CD4-positive, alpha-beta T cell (primary cell): ENCODE measurements around the gene EEF1A2. TPM values are rescaled to one million over a fixed set of nuclear protein-coding genes. Genes with fewer than 3 reads are reported as not detected.

Experiments
- ATAC-seq: fragments of 200-7000 bp; cut with Tn5 transposase; one replicate; pipeline ENCODE4 v1.10.0; 2022; ENCODE audit warnings: mild to moderate bottlenecking; ENCODE audit not compliant: poor library complexity
- CTCF ChIA-PET: fragments of 350-600 bp; sonication (Branson Sonifier 250); formaldehyde crosslinking; loops from one replicate; lab custom pipeline; 2021; ENCODE audit warnings: antibody characterized with exemption, inconsistent platforms; lab: Charles Lee
- POLR2A ChIA-PET: fragments of 350-600 bp; sonication (Branson Sonifier 250); formaldehyde crosslinking; loops from one replicate; lab custom pipeline; 2021; ENCODE audit warnings: antibody characterized with exemption, inconsistent platforms; lab: Charles Lee
- DNase-seq, 14 experiments: peaks; one replicate each; pipeline ENCODE4 v3.0.0-alpha.2; 2013 to 2020; ENCODE audit warnings: mixed read lengths in 2 of 14
- H3K27ac ChIP-seq, 2 donors: one replicate each; pipeline versions ENCODE4 v1.5.1 to v1.7.0; 2013; ENCODE audit warnings: low read length in 2 of 2, low read depth in 1 of 2, mild to moderate bottlenecking in 1 of 2
- H3K27me3 ChIP-seq, 2 experiments: 1 replicate in 1 of 2; 2 replicates in 1 of 2; pipeline versions ENCODE4 v1.6.1 to v1.7.0; 2013; ENCODE audit warnings: low read length in 2 of 2, control low read depth in 1 of 2, mild to moderate bottlenecking in 1 of 2, moderate library complexity in 1 of 2; ENCODE audit not compliant: insufficient read depth in 2 of 2, control insufficient read depth in 1 of 2
- H3K36me3 ChIP-seq: one replicate; pipeline ENCODE4 v1.6.1; 2013; ENCODE audit warnings: low read length, control low read depth; ENCODE audit not compliant: insufficient read depth
- H3K4me1 ChIP-seq: one replicate; pipeline ENCODE4 v1.6.1; 2013; ENCODE audit warnings: low read length, control low read depth; ENCODE audit not compliant: insufficient read depth
- H3K4me3 ChIP-seq: one replicate; pipeline ENCODE4 v1.5.1; 2013; ENCODE audit warnings: mild to moderate bottlenecking, low read length, moderate library complexity
- H3K9me3 ChIP-seq, 2 experiments: 1 replicate in 1 of 2; 2 replicates in 1 of 2; pipeline versions ENCODE4 v1.6.1 to v1.7.0; 2013; ENCODE audit warnings: low read length in 2 of 2, mild to moderate bottlenecking in 2 of 2, control low read depth in 1 of 2, moderate library complexity in 1 of 2; ENCODE audit not compliant: control insufficient read depth in 1 of 2, insufficient read depth in 1 of 2
- H3K27ac Mint-ChIP-seq: one replicate; pipeline ENCODE4 v1.8.0; 2020; ENCODE audit warnings: mixed read lengths
- H3K27me3 Mint-ChIP-seq: one replicate; pipeline ENCODE4 v1.8.0; 2021; ENCODE audit warnings: mixed read lengths
- H3K36me3 Mint-ChIP-seq: one replicate; pipeline ENCODE4 v1.8.0; 2021; ENCODE audit warnings: low read depth, mixed read lengths
- H3K4me1 Mint-ChIP-seq: one replicate; pipeline ENCODE4 v1.8.0; 2021; ENCODE audit warnings: low read depth, mixed read lengths
- H3K4me3 Mint-ChIP-seq: one replicate; pipeline ENCODE4 v1.8.0; 2020; ENCODE audit warnings: mild to moderate bottlenecking, mixed read lengths
- H3K9me3 Mint-ChIP-seq: one replicate; pipeline ENCODE4 v1.8.0; 2020; ENCODE audit warnings: mixed read lengths
- CTCF ChIP-seq: fragments of 200-600 bp; IDR thresholded peaks from one replicate; pipeline ENCODE4 v1.8.0; 2022; ENCODE audit warnings: antibody characterized with exemption, mild to moderate bottlenecking
- intact Hi-C, 2 experiments: fragments of 100-400 bp; cut with DNase I in 1 of 2; cut with micrococcal nuclease in 1 of 2; formaldehyde crosslinking; loops; one replicate each; pipeline versions ENCODE4 v1.15.1 to v1.9.0; 2023 to 2025; cut with DNase I, micrococcal nuclease
- total RNA-seq, 174 experiments: library from RNA in 2 of 174; stranded (reverse) in 2 of 174; gene quantifications; one replicate each; pipeline ENCODE4 v1.2.3 and lab custom pipeline; 2021 to 2026

Gene EEF1A2
- total RNA-seq, 2 experiments from 2014 or later, result 0.92 to 1.1 TPM

GRCh38 chr20:63444548-63444947 is 54.3 kb downstream of the EEF1A2 start:
- no peak for TF ChIP-seq CTCF

GRCh38 chr20:63443606-63444395 is 55.1 kb downstream of the EEF1A2 start:
- no peaks in the 10 kb centered on the region for H3K9me3 Mint-ChIP-seq
- intact Hi-C loops, result no loop called here
- ChIA-PET POLR2A (no interaction called here), CTCF (no interaction called here)
- DNase-seq, result no peak
- ATAC-seq, result no peak
- H3K27ac Mint-ChIP-seq, result no peak overlapping the region
- H3K36me3 Mint-ChIP-seq, result no peaks in the 10 kb centered on the region
- no peak for TF ChIP-seq CTCF
- Histone ChIP-seq H3K9me3 (peaks cover 0 to 9% of the 10 kb centered on the region in 2 experiments), H3K27ac (no peak overlapping the region), H3K36me3 (no peaks in the 10 kb centered on the region), H3K4me3 (no peak overlapping the region), H3K27me3 (peaks cover 4 to 8% of the 10 kb centered on the region in 2 experiments), H3K4me1 (peaks cover 18% of the 10 kb centered on the region)
- no peak overlapping the region for H3K4me3 Mint-ChIP-seq
- H3K4me1 Mint-ChIP-seq, result peaks cover 14% of the 10 kb centered on the region
- H3K27me3 Mint-ChIP-seq, result peaks cover 7% of the 10 kb centered on the region

More at GRCh38 chr20:63444548-63444947, 54.3 kb downstream of the EEF1A2 start:
- no peaks in the 10 kb centered on the region for H3K9me3 Mint-ChIP-seq
- peaks cover 10% of the 10 kb centered on the region for H3K27me3 Mint-ChIP-seq
- ATAC-seq, result no peak
- no peak overlapping the region for H3K27ac Mint-ChIP-seq
- ChIA-PET POLR2A (no interaction called here), CTCF (no interaction called here)
- H3K36me3 Mint-ChIP-seq, result no peaks in the 10 kb centered on the region
- no peak for DNase-seq
- Histone ChIP-seq H3K9me3 (peaks cover 0 to 9% of the 10 kb centered on the region in 2 experiments), H3K4me1 (peaks cover 18% of the 10 kb centered on the region), H3K36me3 (no peaks in the 10 kb centered on the region), H3K4me3 (no peak overlapping the region), H3K27me3 (peaks cover 4 to 8% of the 10 kb centered on the region in 2 experiments), H3K27ac (no peak overlapping the region)
- H3K4me3 Mint-ChIP-seq, result no peak overlapping the region
- H3K4me1 Mint-ChIP-seq, result peaks cover 14% of the 10 kb centered on the region
- intact Hi-C loops, result no loop called here

GRCh38 chr20:63442100-63442493 is 56.8 kb downstream of the EEF1A2 start:
- DNase-seq (peak; percentile 29 to 76 (median 60)), ATAC-seq (peak; percentile 86)
- no peaks in the 10 kb centered on the region for H3K36me3 Mint-ChIP-seq
- peaks cover 0 to 6% of the 10 kb centered on the region in 2 experiments for H3K27me3 ChIP-seq
- intact Hi-C loops, result no loop called here
- H3K9me3 ChIP-seq, result peaks cover 0 to 11% of the 10 kb centered on the region in 2 experiments
- H3K4me1 Mint-ChIP-seq, result peaks cover 14% of the 10 kb centered on the region
- no peaks in the 10 kb centered on the region for H3K36me3 ChIP-seq
- H3K4me1 ChIP-seq, result peaks cover 18% of the 10 kb centered on the region
- H3K27ac ChIP-seq, result no peak overlapping the region
- H3K4me3 Mint-ChIP-seq, result no peak overlapping the region
- H3K27me3 Mint-ChIP-seq, result peaks cover 2% of the 10 kb centered on the region
- H3K27ac Mint-ChIP-seq, result no peak overlapping the region
- no peaks in the 10 kb centered on the region for H3K9me3 Mint-ChIP-seq
- no peak overlapping the region for H3K4me3 ChIP-seq
- CTCF ChIA-PET, result no interaction called here
- peak; percentile 46 for TF ChIP-seq CTCF
- POLR2A ChIA-PET, result interaction anchor here (1.2 kb wide), 1 partner anchor 79 kb away, joined by 3 read pairs; the partner anchor contains the start of gene PPDPF
